Stimulated activated CD4-positive, alpha-beta T cell treated with anti-CD3 and anti-CD28 coated beads, Interleukin-12 subunit alpha, Interleukin-12 subunit beta, amount 100 ng/mL, for 4 hours (primary cell): ENCODE measurements around the gene UBR4.

Source experiments
- DNase-seq: peaks from one replicate; pipeline ENCODE4 v3.0.0-alpha.2; 2020

Gene UBR4

GRCh38 chr1:19032701-19033514 lies 177.2 kb downstream of the UBR4 start:
- no peak for DNase-seq

- no peak for DNase-seq
Measured at GRCh38 chr1:19032413-19032695, 177.7 kb downstream of the UBR4 start.

GRCh38 chr1:19029191-19030085 lies 180.6 kb downstream of the UBR4 start:
- DNase-seq = no peak

- no peak for DNase-seq
Measured at GRCh38 chr1:19028546-19029129, 181.4 kb downstream of the UBR4 start.

- no peak for DNase-seq
Measured at GRCh38 chr1:19028110-19028509, 182.0 kb downstream of the UBR4 start.
